ENCODE data around the gene MMAB. TPM values are rescaled to one million over a fixed set of nuclear protein-coding genes. Genes with fewer than 3 reads are reported as not detected.

The MMAB gene
- total and polyA plus RNA-seq, 7 experiments from 2014 or later = 13.5 to 43.3 (median 23.6) TPM

DNA sequence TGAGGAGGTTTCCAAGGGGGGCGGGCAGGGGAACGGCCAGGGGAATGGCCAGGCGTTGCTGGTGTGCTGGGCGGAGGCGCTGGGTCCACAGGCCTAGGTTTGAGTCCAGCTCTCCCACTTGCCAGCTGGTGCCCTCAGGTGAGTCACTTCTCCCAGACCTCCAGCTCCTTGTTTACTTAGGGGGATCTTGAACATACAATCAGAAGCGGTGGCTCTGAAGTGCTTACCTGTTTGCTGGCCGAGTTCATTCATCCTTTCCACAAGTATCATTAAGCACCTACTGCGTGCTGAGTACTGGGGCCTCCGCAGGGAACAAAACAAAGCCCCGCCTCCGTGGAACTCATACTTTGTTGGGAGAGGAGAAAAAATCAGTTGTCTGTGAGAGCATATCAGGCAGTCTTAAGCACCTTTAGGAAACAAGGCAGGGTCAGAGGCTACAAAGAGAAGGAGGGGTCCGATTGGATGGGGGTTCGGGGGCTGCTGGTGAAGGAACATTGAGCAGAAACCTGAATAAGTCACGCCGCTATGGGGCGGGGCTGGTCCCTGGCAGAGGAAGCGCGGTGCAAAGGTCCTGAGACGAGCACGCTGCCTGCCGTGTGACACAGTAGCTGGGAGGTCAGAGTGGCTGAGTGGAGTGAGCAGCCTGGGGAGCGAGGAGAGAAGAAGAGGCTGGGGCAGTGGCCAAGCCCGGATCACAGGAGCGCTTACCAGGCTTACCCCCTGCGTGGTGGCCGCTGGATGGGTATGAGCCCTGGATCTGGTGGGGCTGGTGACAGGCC, 15.3 kb upstream of the MMAB start:
- no peak overlapping the region for H3K27ac Mint-ChIP-seq
- no peak overlapping the region for H3K27ac ChIP-seq (ENCODE audit: low read depth, low read length)
- no peaks in the 10 kb centered on the region for H3K4me1 ChIP-seq (ENCODE audit: control insufficient read depth in 2 of 2, insufficient read depth in 2 of 2, low read length in 2 of 2)
- H3K27me3 ChIP-seq (ENCODE audit: control insufficient read depth in 2 of 2, insufficient read depth in 2 of 2, low read length in 2 of 2) = no peaks in the 10 kb centered on the region
- H3K9me3 ChIP-seq (ENCODE audit: control insufficient read depth in 2 of 3, low read length in 3 of 3) = no peaks in the 10 kb centered on the region
- no peaks in the 10 kb centered on the region for H3K4me1 Mint-ChIP-seq
- intact Hi-C loops (cut with micrococcal nuclease) = no loop called here
- ChIA-PET CTCF (interaction anchor here (0.9 kb wide), 1 partner anchor 8 kb away, joined by 5 read pairs; no protein-coding TSS in a partner anchor), POLR2A (no interaction called here)
- DNase-seq (no peak), ATAC-seq (no peak)
- H3K9me3 Mint-ChIP-seq = no peaks in the 10 kb centered on the region
- H3K27me3 Mint-ChIP-seq = no peaks in the 10 kb centered on the region
- peaks cover 0 to 40% (median 4%) of the 10 kb centered on the region in 5 donors for H3K36me3 Mint-ChIP-seq
- H3K36me3 ChIP-seq (ENCODE audit: control insufficient read depth in 2 of 3, insufficient read depth in 3 of 3, low read length in 3 of 3) = peaks cover 0 to 64% (median 7%) of the 10 kb centered on the region in 3 experiments
- H3K4me3 ChIP-seq (ENCODE audit: low read length) = no peak overlapping the region
- no peak overlapping the region for H3K4me3 Mint-ChIP-seq

DNA sequence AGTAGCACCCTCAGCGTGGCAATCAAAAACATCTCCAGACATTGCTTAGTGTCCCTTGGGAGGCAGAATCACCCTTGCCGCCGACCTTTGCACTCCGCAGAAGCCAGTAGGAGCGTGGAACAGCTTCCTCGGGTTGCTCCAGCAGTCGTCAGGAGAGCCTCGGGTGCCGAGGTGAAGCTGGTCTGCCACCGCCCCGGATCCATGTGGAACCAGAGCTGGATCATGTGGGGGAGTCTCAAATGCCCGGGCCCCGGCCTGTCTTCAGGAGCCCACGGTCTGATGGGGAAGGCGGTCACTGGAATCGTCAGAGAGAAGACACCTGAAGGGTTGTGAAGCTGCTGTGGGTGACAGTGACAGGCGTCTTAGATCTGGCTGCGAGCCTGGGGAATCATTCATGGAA, 14.6 kb upstream of the MMAB start:
- H3K4me1 Mint-ChIP-seq = no peaks in the 10 kb centered on the region
- ATAC-seq (no peak), DNase-seq (no peak)
- peaks cover 0 to 41% (median 4%) of the 10 kb centered on the region in 5 donors for H3K36me3 Mint-ChIP-seq
- POLR2A ChIA-PET = no interaction called here
- H3K27me3 Mint-ChIP-seq = no peaks in the 10 kb centered on the region
- intact Hi-C loops (cut with micrococcal nuclease) = no loop called here
- no peak overlapping the region for H3K27ac ChIP-seq (ENCODE audit: low read depth, low read length)
- no peaks in the 10 kb centered on the region for H3K27me3 ChIP-seq (ENCODE audit: control insufficient read depth in 2 of 2, insufficient read depth in 2 of 2, low read length in 2 of 2)
- no peaks in the 10 kb centered on the region for H3K4me1 ChIP-seq (ENCODE audit: control insufficient read depth in 2 of 2, insufficient read depth in 2 of 2, low read length in 2 of 2)
- H3K4me3 Mint-ChIP-seq = no peak overlapping the region
- H3K27ac Mint-ChIP-seq = peak overlapping the region in 1 of 9 donors; percentile 16
- peaks cover 0 to 65% (median 7%) of the 10 kb centered on the region in 3 experiments for H3K36me3 ChIP-seq (ENCODE audit: control insufficient read depth in 2 of 3, insufficient read depth in 3 of 3, low read length in 3 of 3)
- no peaks in the 10 kb centered on the region for H3K9me3 ChIP-seq (ENCODE audit: control insufficient read depth in 2 of 3, low read length in 3 of 3)
- CTCF ChIA-PET = interaction anchor here (0.9 kb wide), 1 partner anchor 9 kb away, joined by 5 read pairs; no protein-coding TSS in a partner anchor
- H3K9me3 Mint-ChIP-seq = no peaks in the 10 kb centered on the region
- H3K4me3 ChIP-seq (ENCODE audit: low read length) = no peak overlapping the region

DNA sequence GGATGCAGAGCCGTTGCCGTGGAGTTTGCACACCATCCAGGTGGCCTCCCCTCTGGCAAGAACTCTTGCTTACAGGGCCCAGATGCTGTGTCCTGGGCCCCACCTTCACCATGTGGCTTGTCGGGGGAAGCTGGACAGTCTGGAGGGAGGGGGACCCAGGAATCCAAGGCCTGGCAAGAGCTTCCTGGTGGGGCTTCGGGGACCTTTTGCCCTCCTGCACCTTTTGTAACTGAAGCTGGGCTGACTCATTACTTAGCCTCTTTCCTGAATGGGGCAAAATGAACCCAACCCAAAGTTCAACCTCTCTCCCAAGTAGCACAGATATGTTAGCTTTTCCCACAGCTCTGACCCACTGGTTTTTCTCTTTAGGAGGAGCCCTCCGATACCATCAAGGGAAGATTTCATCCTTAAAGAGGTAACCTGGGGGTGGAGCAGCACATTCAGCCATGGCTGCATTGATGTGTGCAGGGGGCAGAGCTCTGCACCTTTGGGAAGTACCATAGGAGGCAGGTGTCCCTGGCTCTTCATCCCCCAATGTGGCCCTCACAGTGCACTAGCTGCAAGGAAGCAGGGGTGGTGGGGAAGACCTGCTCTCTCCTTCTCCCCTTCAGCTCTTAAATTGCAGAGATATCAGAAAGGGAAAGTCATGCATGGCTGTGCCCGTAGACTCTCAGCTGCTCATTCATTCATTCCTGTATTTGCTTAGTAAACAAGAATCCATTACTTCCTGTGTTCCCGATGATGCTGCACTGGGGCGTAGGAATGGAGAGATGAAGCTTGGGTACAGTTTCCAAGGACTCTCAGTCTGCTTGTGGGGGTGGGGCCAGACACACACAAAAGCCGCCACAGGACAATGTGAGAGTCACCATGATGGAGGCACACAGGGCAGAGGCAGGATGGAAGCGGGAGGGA, 13.3 kb upstream of the MMAB start:
- Mint-ChIP-seq H3K36me3 (peaks cover 0 to 46% (median 7%) of the 10 kb centered on the region in 5 donors), H3K4me3 (no peak overlapping the region), H3K4me1 (no peaks in the 10 kb centered on the region), H3K27ac (no peak overlapping the region), H3K27me3 (no peaks in the 10 kb centered on the region), H3K9me3 (no peaks in the 10 kb centered on the region)
- Histone ChIP-seq H3K4me3 (ENCODE audit: low read length) (no peak overlapping the region), H3K27me3 (ENCODE audit: control insufficient read depth in 2 of 2, insufficient read depth in 2 of 2, low read length in 2 of 2) (no peaks in the 10 kb centered on the region), H3K4me1 (ENCODE audit: control insufficient read depth in 2 of 2, insufficient read depth in 2 of 2, low read length in 2 of 2) (no peaks in the 10 kb centered on the region), H3K27ac (ENCODE audit: low read depth, low read length) (no peak overlapping the region), H3K9me3 (ENCODE audit: control insufficient read depth in 2 of 3, low read length in 3 of 3) (no peaks in the 10 kb centered on the region), H3K36me3 (ENCODE audit: control insufficient read depth in 2 of 3, insufficient read depth in 3 of 3, low read length in 3 of 3) (peaks cover 0 to 65% (median 4%) of the 10 kb centered on the region in 3 experiments)
- intact Hi-C loops (cut with micrococcal nuclease) = no loop called here
- ChIA-PET CTCF (interaction anchor here (0.6 to 2.3 kb wide), 2 partner anchors 11 to 539 kb away, joined by 3 to 6 read pairs; no protein-coding TSS in a partner anchor), POLR2A (interaction anchor here (0.7 kb wide), 1 partner anchor 12 kb away, joined by 3 read pairs; no protein-coding TSS in a partner anchor)
- ATAC-seq = no peak
- no peak for DNase-seq

DNA sequence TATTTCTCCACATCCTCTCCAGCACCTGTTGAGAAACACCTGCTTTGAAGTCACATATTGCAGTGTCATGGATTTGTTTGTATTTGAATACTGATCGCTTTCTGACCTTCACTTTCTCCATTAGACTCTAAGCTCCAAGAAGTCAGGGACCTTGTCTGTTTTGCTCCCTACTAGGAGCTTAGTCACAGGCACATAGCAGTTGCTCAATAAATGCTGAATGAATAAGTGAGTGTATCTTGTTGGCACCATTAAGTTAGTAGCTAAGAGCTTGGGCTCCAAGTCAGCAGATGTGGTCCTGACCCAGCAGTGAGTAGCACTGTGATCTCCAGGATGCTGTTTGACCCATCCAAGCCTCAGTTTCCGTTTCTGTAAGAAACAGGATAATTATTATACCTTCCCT, 10.4 kb upstream of the MMAB start:
- DNase-seq (no peak), ATAC-seq (no peak)
- Mint-ChIP-seq H3K9me3 (no peaks in the 10 kb centered on the region), H3K4me1 (peaks cover 0 to under 1% (median 0%) of the 10 kb centered on the region in 7 donors), H3K4me3 (no peak overlapping the region), H3K27me3 (no peaks in the 10 kb centered on the region), H3K27ac (no peak overlapping the region), H3K36me3 (peaks cover 4 to 59% (median 12%) of the 10 kb centered on the region in 5 donors)
- ChIA-PET POLR2A (interaction anchor here (1.1 kb wide), 1 partner anchor 40 kb away, joined by 3 read pairs; no protein-coding TSS in a partner anchor), CTCF (no interaction called here)
- no peak overlapping the region for H3K4me3 ChIP-seq (ENCODE audit: low read length)
- no peaks in the 10 kb centered on the region for H3K27me3 ChIP-seq (ENCODE audit: control insufficient read depth in 2 of 2, insufficient read depth in 2 of 2, low read length in 2 of 2)
- H3K36me3 ChIP-seq (ENCODE audit: control insufficient read depth in 2 of 3, insufficient read depth in 3 of 3, low read length in 3 of 3) = peaks cover 0 to 75% (median 4%) of the 10 kb centered on the region in 3 experiments
- no peaks in the 10 kb centered on the region for H3K4me1 ChIP-seq (ENCODE audit: control insufficient read depth in 2 of 2, insufficient read depth in 2 of 2, low read length in 2 of 2)
- H3K27ac ChIP-seq (ENCODE audit: low read depth, low read length) = no peak overlapping the region
- intact Hi-C loops (cut with micrococcal nuclease) = no loop called here
- H3K9me3 ChIP-seq (ENCODE audit: control insufficient read depth in 2 of 3, low read length in 3 of 3) = no peaks in the 10 kb centered on the region

DNA sequence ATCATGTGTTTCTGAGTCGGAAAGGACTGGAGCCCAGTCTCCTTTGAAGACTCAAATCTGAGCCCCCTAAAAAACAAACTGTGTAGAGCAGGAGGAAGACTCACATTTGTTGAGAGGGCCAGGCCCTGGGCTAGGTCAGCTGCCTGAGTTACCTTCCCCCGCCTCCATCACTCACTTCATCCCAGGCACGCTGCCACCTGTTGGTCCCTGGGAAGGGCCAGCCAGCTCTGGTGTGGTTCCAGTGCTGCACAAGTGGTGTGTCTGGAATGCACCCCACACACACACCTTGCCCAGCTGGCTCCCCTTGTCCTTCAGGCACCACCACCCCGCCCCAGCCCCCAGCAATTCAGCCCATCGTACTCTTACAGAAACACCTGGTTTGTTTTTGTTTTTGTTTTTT, 9.3 kb upstream of the MMAB start:
- no peaks in the 10 kb centered on the region for H3K27me3 ChIP-seq (ENCODE audit: control insufficient read depth in 2 of 2, insufficient read depth in 2 of 2, low read length in 2 of 2)
- ATAC-seq = no peak
- H3K27ac ChIP-seq (ENCODE audit: low read depth, low read length) = no peak overlapping the region
- CTCF ChIA-PET = no interaction called here
- no peaks in the 10 kb centered on the region for H3K9me3 ChIP-seq (ENCODE audit: control insufficient read depth in 2 of 3, low read length in 3 of 3)
- H3K36me3 ChIP-seq (ENCODE audit: control insufficient read depth in 2 of 3, insufficient read depth in 3 of 3, low read length in 3 of 3) = peaks cover 0 to 74% (median 4%) of the 10 kb centered on the region in 3 experiments
- peaks cover 0 to 2% (median 0%) of the 10 kb centered on the region in 7 donors for H3K4me1 Mint-ChIP-seq
- H3K4me3 ChIP-seq (ENCODE audit: low read length) = no peak overlapping the region
- H3K27me3 Mint-ChIP-seq = no peaks in the 10 kb centered on the region
- POLR2A ChIA-PET = interaction anchor here (1.1 kb wide), 1 partner anchor 39 kb away, joined by 3 read pairs; no protein-coding TSS in a partner anchor
- H3K9me3 Mint-ChIP-seq = no peaks in the 10 kb centered on the region
- H3K4me3 Mint-ChIP-seq = no peak overlapping the region
- no peak for DNase-seq
- H3K27ac Mint-ChIP-seq = no peak overlapping the region
- no peaks in the 10 kb centered on the region for H3K4me1 ChIP-seq (ENCODE audit: control insufficient read depth in 2 of 2, insufficient read depth in 2 of 2, low read length in 2 of 2)
- intact Hi-C loops (cut with micrococcal nuclease) = no loop called here
- H3K36me3 Mint-ChIP-seq = peaks cover 1 to 57% (median 12%) of the 10 kb centered on the region in 5 donors

DNA sequence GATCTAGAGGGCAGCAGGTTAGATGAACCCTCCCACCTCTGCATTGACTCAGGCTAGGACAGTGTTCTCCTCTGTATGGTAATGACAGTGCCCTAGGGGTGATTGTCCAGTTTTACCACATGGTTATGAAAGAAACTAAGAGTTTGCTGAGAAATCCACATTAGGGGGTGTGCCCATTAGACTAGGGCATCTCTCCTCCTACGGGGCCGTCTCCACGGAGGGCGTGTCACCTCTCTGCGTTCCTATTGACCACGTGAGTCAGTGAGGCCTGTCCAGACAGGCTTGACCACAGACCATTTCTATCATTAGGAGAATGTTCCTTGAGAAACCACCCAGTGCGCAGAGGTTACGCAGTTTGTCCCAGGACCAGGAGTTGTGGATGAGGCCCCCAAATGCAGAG, 8.6 kb upstream of the MMAB start:
- Histone ChIP-seq H3K9me3 (ENCODE audit: control insufficient read depth in 2 of 3, low read length in 3 of 3) (no peaks in the 10 kb centered on the region), H3K27me3 (ENCODE audit: control insufficient read depth in 2 of 2, insufficient read depth in 2 of 2, low read length in 2 of 2) (no peaks in the 10 kb centered on the region), H3K4me1 (ENCODE audit: control insufficient read depth in 2 of 2, insufficient read depth in 2 of 2, low read length in 2 of 2) (no peaks in the 10 kb centered on the region), H3K4me3 (ENCODE audit: low read length) (no peak overlapping the region), H3K36me3 (ENCODE audit: control insufficient read depth in 2 of 3, insufficient read depth in 3 of 3, low read length in 3 of 3) (peaks cover 0 to 74% (median 4%) of the 10 kb centered on the region in 3 experiments), H3K27ac (ENCODE audit: low read depth, low read length) (no peak overlapping the region)
- DNase-seq (no peak), ATAC-seq (no peak)
- H3K27ac Mint-ChIP-seq = no peak overlapping the region
- CTCF ChIA-PET = no interaction called here
- no peaks in the 10 kb centered on the region for H3K27me3 Mint-ChIP-seq
- intact Hi-C loops (cut with micrococcal nuclease) = no loop called here
- POLR2A ChIA-PET = no interaction called here
- no peak overlapping the region for H3K4me3 Mint-ChIP-seq
- peaks cover 3 to 62% (median 12%) of the 10 kb centered on the region in 5 donors for H3K36me3 Mint-ChIP-seq
- no peaks in the 10 kb centered on the region for H3K9me3 Mint-ChIP-seq
- peaks cover 0 to 2% (median 0%) of the 10 kb centered on the region in 7 donors for H3K4me1 Mint-ChIP-seq
